Measurements from ENCODE around the gene NUBP1.
"Not testable (repeated sequence)": the region's sequence is repeated elsewhere in the genome, so short reads cannot be mapped to it uniquely, and the experiment has no call there.

Gene NUBP1

DNA sequence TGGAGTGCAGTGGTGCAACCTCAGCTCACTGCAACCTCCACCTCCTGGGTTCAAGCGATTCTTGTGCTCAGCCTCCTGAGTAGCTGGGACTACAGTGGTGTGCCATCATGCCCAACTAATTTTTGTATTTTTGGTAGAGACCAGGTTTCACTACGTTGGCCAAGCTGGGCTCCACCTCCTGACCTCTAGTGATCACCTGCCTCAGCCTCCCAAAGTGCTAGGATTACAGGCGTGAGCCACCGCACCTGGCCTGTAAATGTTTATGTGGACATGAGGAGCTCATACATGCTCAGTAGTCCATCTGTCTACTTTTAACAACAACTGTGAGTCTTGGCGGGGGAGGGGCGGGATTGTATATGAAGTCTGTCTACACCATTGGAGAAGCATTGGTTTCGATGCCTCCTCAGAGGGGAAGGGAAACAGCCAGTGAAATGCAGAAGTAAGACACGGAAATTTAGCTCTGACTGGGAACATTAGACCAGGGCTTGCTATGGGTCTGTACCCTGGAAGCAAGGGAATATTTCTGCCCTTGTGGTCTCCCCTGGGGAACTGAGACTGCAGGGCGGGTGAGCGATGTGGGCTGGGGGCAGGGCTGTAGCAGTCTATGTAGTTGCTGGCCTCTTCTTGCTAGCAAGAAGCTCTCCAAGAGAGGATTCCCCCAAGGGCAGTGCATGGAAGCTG, 9.3 kb downstream of the NUBP1 start:
- DNase-seq: no peak

DNA sequence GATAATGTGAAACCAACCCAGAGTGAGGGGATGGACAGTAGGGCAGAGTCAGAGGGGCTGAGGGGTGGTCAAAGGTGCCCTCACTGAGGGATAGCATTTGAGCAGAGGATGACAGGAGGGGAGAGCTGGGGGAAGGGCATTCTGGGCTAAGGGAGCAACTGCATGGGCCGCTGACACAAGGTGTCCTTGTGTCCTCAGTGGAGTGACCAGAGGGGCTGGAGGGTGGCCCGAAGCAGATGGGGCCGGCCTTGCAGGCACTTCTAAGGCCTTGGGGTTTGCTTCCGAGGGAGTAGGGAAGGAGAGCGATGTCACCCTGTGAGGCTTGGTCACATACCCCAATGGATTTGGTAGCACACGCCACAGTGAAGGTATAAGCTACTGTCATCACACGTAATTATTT, 10.0 kb downstream of the NUBP1 start:
- DNase-seq: no peak

GRCh38 chr16:10754941-10755340, 11.3 kb downstream of the NUBP1 start:
- DNase-seq: no peak

DNA sequence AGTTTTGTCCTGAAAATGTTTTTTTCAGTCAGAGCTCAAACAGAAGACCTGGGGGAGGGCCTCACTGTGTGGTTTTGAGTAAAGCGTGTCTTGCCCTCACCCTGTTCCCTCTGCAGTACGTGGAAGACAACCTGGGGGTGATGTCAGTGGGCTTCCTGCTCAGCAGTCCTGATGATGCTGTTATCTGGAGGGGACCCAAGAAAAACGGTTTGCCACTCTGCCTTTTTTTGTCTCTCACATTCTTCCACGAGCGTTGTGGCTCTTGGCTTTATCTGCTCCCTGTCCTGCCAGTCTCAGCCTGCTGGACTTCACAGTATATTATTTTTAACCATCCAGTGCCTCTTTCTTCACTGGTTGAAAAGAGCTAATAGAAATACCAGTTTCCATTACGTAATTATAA, 12.9 kb downstream of the NUBP1 start:
- DNase-seq: no peak

DNA sequence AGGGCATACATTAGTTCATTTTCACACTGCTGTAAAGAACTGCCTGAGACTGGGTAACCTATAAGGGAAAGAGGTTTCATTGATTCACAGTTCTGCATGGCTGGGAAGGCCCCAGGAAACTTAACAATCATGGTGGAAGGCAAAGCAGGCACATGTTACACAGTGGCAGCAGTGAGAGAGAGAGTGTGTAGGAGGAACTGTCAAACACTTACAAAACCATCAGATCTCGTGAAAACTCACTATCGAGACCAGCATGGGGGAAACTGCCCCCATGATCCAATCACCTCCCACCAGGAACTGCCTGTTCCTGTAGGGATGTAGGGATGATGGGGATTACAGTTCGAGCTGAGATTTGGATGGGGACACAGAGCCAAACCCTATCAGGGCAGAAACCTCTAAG, 17.2 kb downstream of the NUBP1 start:
- no peak for DNase-seq

- DNase-seq: no peak
Observed at GRCh38 chr16:10761373-10761772, 17.7 kb downstream of the NUBP1 start.

DNA sequence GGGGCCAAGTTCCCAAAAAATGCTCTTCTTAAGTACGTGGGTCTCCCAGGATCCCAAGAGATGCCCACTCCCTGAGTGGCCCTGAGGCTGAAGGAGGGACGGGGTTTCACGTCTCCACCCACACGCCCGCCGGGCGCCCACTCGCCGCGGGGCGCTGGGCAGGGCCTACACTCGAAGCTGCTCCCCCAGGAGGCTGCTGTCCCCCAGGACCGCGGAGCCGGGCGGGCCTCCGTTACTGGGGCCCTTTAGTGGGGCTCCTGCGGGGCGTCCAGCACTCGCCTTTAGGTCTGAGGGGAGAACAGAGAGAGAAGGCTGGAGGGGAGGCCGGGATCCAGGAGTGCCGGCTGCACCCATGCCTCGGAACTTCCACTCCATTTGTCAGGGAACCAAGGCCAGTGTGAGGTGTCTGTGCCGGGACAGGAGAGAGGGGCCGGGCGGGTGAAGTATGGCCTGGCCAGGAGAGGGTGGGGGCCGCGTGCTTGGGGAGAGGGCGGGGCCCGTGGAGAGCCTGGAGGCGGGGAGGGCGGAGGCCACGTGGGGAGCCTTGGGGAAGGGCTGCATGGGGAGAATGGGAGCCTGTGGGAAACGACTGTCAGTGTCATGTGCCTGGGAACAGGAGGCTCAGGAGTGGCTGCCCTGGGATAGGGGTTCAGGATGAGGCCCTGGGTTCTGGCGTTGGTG, 18.8 kb downstream of the NUBP1 start:
- no peak for DNase-seq

GRCh38 chr16:10763456-10763855, 19.8 kb downstream of the NUBP1 start:
- no peak for DNase-seq

GRCh38 chr16:10765772-10766171, 22.1 kb downstream of the NUBP1 start:
- no peak for DNase-seq

GRCh38 chr16:10767127-10767526, 23.5 kb downstream of the NUBP1 start:
- no peak for DNase-seq

DNA sequence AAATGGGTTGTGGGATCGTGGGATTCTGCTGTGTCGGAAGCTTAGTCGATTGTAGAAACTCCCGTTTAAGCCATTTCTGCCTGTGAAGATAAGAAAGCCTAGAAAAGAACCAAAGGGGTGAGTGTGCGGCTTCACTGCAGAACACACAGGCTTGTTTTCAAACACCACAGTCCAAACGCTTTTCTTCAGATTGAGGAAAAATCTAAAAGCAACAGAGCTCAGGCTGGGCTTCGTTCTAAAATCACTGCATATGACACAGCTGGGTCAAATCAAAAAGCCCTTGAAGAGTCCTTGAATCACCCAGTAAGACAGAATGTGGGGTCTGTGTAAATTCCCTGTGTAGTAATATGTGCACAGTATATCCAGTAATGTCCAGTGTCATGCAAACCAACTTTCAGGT, 25.7 kb downstream of the NUBP1 start:
- DNase-seq: no peak

DNA sequence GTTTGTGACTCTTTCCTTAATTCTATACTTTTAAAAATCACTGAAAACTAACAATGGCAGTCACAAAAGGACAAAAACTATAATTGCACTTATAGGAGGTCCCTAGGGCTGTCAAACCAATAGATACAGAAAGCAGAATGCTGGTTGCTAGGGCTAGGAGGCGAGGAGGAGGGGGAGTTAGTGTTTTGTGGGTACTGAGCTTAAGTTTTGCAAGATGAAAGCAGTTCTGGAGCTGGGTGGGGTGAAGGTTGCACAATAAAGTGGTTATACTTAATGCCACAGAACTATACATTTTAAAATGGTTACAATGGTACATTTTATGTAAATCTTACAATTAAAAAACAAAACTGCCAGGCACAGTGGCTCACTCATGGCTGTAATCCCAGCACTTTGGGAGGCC, 27.3 kb downstream of the NUBP1 start:
- no peak for DNase-seq

- no peak for DNase-seq
Observed at GRCh38 chr16:10776280-10776679, 32.6 kb downstream of the NUBP1 start.

DNA sequence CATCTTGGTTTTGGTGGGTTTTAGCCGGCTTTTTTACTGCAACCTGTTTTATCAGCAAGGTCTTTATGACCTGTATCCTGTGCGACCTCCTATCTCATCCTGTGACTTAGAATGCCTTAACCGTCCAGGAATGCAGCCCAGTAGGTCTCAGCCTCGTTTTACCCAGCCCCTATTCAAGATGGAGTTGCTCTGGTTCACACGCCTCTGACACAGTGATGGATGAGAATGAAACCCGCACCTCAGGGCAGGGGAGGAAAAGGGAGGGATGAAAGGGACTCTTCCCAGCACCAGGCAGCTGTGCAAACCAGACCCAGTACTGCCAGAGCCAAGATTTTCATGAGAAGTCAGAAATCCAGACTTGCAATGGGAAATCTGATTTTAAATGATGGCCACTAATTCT, 33.3 kb downstream of the NUBP1 start:
- not testable (repeated sequence) for DNase-seq

DNA sequence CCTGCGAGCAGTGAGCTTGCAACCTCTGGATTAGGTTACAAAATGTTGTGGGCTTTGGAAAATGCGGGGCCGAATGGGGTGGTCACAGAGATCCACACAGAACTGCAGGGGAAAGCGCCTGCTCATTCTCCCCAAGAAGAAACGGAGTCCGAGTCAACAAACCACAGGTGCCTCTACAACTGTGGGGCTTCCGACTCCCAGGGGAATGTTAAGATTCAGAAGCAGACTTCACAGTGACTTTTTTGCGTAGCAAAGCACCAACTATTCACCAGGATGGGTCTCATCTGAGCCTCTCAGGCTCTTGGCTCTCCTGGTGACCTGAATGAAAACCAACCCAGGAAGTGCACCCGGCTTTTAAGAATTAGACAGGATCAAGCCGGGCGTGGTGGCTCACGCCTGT, 33.7 kb downstream of the NUBP1 start:
- DNase-seq: no peak

GRCh38 chr16:10779908-10780307, 36.3 kb downstream of the NUBP1 start:
- not testable (repeated sequence) for DNase-seq

DNA sequence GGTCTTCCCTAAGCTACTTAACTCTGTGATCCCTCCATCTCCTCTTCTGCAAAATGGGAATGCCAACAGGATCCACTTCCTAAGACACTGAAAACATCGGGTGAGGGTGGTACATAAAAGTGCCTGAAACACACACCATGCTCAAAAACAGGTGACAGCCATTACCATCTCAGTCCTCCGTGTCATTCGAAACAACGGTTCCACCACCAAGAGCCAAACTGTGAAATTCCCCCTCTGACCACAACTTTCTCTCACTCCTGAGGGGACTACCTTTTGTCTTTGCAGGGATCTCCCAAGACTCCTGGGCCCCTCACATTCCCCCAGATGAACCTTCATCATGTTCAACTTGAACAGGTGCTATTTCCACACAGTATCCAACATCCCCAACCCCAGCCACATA, 37.0 kb downstream of the NUBP1 start:
- no peak for DNase-seq

DNA sequence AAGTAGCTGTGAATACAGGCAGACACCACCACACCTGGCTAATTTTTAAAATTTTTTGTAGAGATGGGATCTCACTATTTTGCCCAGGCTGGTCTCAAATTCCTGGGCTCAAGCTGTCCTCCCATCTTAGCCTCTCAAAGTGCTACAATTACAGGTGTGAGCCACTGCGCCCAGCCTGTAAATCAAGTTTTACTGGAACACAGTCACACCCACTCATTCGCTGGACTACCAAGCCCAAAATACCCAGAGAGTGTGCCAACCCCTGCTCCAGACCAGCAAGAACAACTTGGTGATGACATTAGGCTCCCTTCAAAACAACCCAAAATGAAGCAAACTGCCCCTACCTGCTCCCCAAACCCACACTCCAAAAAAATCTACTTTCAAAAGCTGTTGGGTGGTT, 39.0 kb downstream of the NUBP1 start:
- DNase-seq: no peak

DNA sequence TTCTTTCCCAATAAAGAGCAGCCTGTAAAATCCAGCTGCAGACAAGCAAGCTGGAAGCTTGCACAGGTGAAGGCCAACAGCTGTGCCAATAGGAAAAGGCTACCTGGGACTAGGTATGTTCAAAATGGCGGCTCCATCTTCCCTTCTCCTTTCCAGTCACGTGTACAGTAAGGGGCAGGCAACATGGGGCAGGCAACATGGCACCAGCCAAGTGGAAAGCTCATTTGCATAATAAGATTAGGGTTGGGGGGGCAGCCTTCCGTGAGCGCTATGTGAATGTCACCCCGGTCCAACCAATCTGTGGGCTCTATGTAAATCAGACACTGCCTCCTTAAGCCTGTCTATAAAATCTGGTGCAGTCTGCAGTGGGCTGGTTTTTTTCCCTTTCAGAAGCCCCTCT, 43.7 kb downstream of the NUBP1 start:
- no peak for DNase-seq

DNA sequence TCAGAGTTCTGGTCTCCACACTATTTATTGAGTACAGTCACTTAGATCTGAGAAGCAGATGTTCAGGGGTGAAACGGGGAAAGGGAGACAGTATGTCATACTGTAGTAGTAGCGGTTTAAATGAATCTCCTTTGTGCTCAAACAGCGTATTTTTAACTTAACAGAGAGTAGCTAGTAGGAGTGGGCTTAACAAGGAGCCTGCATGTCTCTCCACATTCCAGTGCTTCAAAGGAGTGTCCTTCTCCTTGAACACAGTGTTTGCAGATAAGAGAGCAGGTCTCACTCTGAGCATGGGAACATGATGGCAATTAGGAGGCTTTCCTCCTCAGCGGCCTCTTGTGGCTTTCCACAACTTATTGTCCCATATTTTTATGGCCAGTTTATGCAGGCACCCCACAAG, 45.0 kb downstream of the NUBP1 start:
- DNase-seq: not testable (repeated sequence)

GRCh38 chr16:10791048-10791447, 47.4 kb downstream of the NUBP1 start:
- DNase-seq: no peak

DNA sequence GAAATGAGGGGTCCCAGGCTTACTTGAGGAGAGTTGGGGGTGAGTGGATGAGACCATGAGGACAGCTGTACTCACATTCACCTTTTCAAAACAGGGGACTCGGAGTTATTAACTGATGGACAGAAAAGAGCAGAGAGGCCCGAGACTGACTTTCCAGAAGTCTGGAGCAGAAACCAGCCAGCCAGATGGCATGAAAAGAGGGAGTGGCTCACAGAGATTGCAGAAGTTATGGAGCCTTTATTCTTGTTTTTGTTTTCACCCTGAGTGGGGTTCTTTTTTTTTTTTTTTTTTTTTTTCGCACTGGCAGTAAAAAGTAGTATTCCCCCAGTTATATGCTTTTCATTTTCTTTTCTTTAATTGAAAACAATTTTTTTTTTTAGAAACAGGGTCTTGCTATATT, 56.1 kb downstream of the NUBP1 start:
- no peak for DNase-seq

GRCh38 chr16:10805334-10805733, 61.7 kb downstream of the NUBP1 start:
- no peak for DNase-seq

GRCh38 chr16:10806698-10807097, 63.1 kb downstream of the NUBP1 start:
- no peak for DNase-seq

DNA sequence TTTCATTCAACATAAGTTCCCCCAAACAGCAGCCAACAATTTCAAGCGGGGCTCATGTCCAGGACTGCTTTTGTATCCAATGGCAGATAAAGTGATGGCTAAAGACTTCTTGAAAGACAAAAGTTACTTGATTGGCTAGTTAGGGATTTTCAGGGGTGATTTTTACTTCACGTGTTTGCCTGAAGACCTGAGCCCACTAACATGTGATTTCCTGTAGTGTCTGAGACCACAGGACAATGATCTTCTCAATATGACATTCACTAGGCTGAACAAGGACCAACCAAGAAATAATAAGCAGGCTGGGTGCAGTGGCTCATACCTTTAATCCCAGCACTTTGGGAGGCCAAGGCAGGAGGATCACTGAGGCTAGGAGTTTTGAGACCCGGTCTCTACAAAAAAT, 64.6 kb downstream of the NUBP1 start:
- no peak for DNase-seq

Data from stimulated activated CD4-positive, alpha-beta T cell treated with anti-CD3 and anti-CD28 coated beads, Interleukin-12 subunit alpha, Interleukin-12 subunit beta, amount 100 ng/mL, for 4 hours (primary cell).